ENCODE measurements around the gene SLC34A1. TPM values are rescaled to one million over a fixed set of nuclear protein-coding genes. Genes with fewer than 3 reads are reported as not detected.
A peak's percentile ranks its signal among the peaks of the same experiment; 100 is the strongest.

SLC34A1 gene
- total and polyA plus RNA-seq, 2 of the 13 experiments (the other 11 are each of a cell fraction or from before 2014, with no cell fraction given), result 0.03 to 0.20 TPM

DNA sequence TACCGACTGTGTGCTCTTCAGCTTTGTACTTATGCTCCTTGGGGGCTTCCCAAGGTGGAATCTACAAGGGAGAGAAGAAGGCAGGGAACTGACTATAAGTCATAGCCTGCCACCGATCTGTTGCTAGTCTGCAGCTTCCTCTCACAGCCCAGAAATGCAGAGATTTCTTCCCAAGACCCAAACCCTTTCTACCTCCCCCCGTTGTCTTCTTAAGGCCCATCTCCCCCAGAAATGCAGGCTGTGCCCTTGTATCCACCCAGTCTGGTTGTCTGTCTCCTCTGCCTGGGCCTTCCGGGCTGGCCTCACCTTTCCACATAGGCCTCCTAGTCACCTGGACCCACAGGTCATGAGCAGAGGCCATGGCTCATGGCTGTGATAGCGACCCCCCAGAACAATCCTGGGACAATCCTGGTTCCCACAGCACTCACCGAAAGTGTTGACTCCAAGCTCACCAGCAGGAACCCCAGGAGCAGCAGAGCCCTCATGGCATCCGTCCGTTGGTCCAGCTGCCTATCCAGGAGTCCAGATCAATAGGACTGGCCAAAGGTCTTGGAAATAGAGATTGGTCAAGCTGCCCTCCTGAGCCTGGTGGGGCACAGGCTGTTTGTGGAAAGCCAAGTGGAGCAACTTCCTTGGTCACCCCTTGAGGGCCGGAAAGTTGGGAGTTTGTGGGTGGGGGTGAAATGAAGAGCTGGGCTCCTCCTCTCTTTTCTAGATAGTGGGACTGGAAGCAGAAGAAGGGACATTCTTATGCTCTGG is 25.0 kb downstream of the SLC34A1 start, which contains the start of gene F12 (continued):
- TF ChIP-seq CREB3 (CRISPR knock-in tag; IDR thresholded peaks at IDR 0.05) (no peak), STAT5B (CRISPR knock-in tag; IDR thresholded peaks at IDR 0.05) (no peak), ZNF788 (CRISPR knock-in tag; IDR thresholded peaks at IDR 0.05; ENCODE audit: borderline replicate concordance) (peak; percentile 26; the same call in 1 of the 2 replicates), ZNF605 (CRISPR knock-in tag; IDR thresholded peaks at IDR 0.05) (peak; percentile 44; the same call in 1 of the 2 replicates)
- TF ChIP-seq, protein P1, sequence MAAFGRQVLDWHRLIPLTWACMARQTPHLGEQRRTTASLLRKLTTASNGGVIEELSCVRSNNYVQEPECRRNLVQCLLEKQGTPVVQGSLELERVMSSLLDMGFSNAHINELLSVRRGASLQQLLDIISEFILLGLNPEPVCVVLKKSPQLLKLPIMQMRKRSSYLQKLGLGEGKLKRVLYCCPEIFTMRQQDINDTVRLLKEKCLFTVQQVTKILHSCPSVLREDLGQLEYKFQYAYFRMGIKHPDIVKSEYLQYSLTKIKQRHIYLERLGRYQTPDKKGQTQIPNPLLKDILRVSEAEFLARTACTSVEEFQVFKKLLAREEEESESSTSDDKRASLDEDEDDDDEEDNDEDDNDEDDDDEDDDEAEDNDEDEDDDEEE (CRISPR knock-in tag; IDR thresholded peaks at IDR 0.05), result no peak

GRCh38 chr5:177410575-177410974 is 26.3 kb downstream of the SLC34A1 start:
- Histone ChIP-seq H3K79me2 (ENCODE audit: insufficient read depth, low read length) (no peaks in the 10 kb centered on the region), H3K9ac (ENCODE audit: insufficient read depth, low read depth, low read length) (no peak overlapping the region), H3K27ac (ENCODE audit: extremely low read length, insufficient read depth, low read length) (no peak overlapping the region), H3K4me2 (ENCODE audit: low read depth, low read length) (no peak overlapping the region), H3K4me3 (replicated peaks in 1 of 3; ENCODE audit: insufficient read depth in 1 of 3, low read depth in 2 of 3, low read length in 3 of 3) (no peak overlapping the region), H3K27me3 (ENCODE audit: control insufficient read depth in 1 of 2, insufficient read depth in 2 of 2, low read length in 2 of 2) (0 out of 5 replicates have a peak, but pooled peaks cover 0 to 3% of the 10 kb centered on the region in 2 experiments), H4K20me1 (ENCODE audit: insufficient read depth, low read length) (no peaks in the 10 kb centered on the region), H3K4me1 (ENCODE audit: insufficient read depth, low read length) (peaks cover 31% of the 10 kb centered on the region), H3K9me3 (ENCODE audit: low read length) (no peaks in the 10 kb centered on the region), H3K36me3 (replicated peaks in 1 of 2; ENCODE audit: control insufficient read depth in 1 of 2, insufficient read depth in 2 of 2, low read length in 2 of 2) (no peaks in the 10 kb centered on the region), H2AFZ (ENCODE audit: low read length) (no peak overlapping the region)
- FAIRE-seq, result no peak
- in situ Hi-C loops (cut with HindIII; ENCODE audit: extremely low pct_ligation_motif_present, low pct_unique_long_range_greater_than_20kb) (no loop called here), intact Hi-C loops (cut with micrococcal nuclease; ENCODE audit: unreplicated experiment) (no loop called here)
- ChIA-PET CTCF (ENCODE audit: low intra/inter-chr PET ratio, low total read pairs) (no interaction called here), POLR2A (interaction anchor here (2.7 kb wide), 1 partner anchor 32 kb away, joined by 22 read pairs; no protein-coding TSS in a partner anchor)
- BruUV-seq (replicated peaks), result no TSS peak
- 24% methylated on average over 3 of the region's 3 CpGs for WGBS (ENCODE audit: low lambda C conversion rate)
- no peak for ATAC-seq
- DNase-seq (ENCODE audit: low spot score), result no peak
- TF ChIP-seq TBX2 (CRISPR knock-in tag; IDR thresholded peaks at IDR 0.05; ENCODE audit: borderline replicate concordance) (no peak), KDM2A (CRISPR knock-in tag; IDR thresholded peaks at IDR 0.05; ENCODE audit: borderline replicate concordance, low read depth) (no peak), SAP130 (CRISPR knock-in tag; IDR thresholded peaks at IDR 0.05; ENCODE audit: low read depth) (no peak), KMT2B (CRISPR knock-in tag; IDR thresholded peaks at IDR 0.05) (no peak), ZNF33B (CRISPR knock-in tag; IDR thresholded peaks at IDR 0.05) (no peak), DPF2 (CRISPR knock-in tag; IDR thresholded peaks at IDR 0.05; ENCODE audit: borderline replicate concordance, low read depth) (no peak), MIER2 (CRISPR knock-in tag; IDR thresholded peaks at IDR 0.05) (no peak), MLLT10 (CRISPR knock-in tag; IDR thresholded peaks at IDR 0.05) (no peak), ZNF274 (CRISPR knock-in tag; IDR thresholded peaks at IDR 0.05) (no peak), ZFY (CRISPR knock-in tag; IDR thresholded peaks at IDR 0.05) (no peak), HOXA5 (CRISPR knock-in tag; IDR thresholded peaks at IDR 0.05) (no peak), ZNF441 (CRISPR knock-in tag; IDR thresholded peaks at IDR 0.05; ENCODE audit: borderline replicate concordance) (no peak), HDAC2 (CRISPR knock-in tag; IDR thresholded peaks at IDR 0.05) (no peak), ZNF550 (CRISPR knock-in tag; IDR thresholded peaks at IDR 0.05; ENCODE audit: borderline replicate concordance) (no peak)
- TF ChIP-seq, protein P2, sequence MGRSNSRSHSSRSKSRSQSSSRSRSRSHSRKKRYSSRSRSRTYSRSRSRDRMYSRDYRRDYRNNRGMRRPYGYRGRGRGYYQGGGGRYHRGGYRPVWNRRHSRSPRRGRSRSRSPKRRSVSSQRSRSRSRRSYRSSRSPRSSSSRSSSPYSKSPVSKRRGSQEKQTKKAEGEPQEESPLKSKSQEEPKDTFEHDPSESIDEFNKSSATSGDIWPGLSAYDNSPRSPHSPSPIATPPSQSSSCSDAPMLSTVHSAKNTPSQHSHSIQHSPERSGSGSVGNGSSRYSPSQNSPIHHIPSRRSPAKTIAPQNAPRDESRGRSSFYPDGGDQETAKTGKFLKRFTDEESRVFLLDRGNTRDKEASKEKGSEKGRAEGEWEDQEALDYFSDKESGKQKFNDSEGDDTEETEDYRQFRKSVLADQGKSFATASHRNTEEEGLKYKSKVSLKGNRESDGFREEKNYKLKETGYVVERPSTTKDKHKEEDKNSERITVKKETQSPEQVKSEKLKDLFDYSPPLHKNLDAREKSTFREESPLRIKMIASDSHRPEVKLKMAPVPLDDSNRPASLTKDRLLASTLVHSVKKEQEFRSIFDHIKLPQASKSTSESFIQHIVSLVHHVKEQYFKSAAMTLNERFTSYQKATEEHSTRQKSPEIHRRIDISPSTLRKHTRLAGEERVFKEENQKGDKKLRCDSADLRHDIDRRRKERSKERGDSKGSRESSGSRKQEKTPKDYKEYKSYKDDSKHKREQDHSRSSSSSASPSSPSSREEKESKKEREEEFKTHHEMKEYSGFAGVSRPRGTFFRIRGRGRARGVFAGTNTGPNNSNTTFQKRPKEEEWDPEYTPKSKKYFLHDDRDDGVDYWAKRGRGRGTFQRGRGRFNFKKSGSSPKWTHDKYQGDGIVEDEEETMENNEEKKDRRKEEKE (IDR thresholded peaks at IDR 0.05), result no peak
